Measurements from ENCODE around the gene TIMP4. TPM values are rescaled to one million over a fixed set of nuclear protein-coding genes. Genes with fewer than 3 reads are reported as not detected.

Gene TIMP4
- total RNA-seq, 1 experiment from 2014 or later: not detected

DNA sequence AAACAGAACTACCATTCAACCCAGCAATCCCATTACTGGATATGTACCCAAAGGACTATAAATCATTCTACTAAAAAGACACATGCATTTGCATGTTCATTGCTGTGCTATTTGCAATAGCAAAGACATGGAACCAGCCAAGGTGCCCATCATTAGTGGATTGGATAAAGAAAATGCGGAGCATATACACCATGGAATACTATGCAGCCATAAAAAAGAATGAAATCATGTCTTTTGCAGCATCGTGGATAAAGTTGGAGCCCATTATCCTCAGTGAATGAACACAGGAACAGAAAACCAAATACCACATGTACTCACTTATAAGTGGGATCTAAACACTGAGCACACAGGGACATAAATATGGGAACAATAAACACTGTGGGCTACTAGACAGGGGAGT, 43.1 kb upstream of the TIMP4 start:
- in situ Hi-C loops (cut with HindIII; ENCODE audit: low pct_unique_long_range_greater_than_20kb, low sequenced_read_pairs): no loop called here
- no peak overlapping the region for H3K27ac ChIP-seq (ENCODE audit: low read length)

DNA sequence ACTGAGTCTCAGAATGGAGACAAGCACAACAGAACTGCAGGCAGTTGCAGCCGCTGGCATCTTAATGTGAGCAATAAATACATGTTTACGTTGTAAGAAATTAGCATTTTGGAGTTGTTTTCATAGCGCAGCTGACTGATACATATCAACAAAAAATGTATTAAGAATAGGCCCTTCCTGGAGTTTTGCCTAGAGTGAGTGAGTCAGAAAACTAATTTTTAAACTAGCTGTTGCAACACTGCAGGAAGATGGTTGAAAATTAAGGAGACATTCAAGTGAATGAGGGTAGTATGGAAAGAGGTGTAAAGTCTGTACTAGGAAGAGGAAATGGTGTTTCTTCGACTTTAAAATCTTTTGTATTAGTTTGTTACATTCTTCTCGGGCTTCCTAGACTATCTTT, 39.6 kb upstream of the TIMP4 start:
- no TSS peak for BruUV-seq (replicated peaks)
- DNase-seq (ENCODE audit: low read depth, low spot score) (no peak), ATAC-seq (no peak)
- Histone ChIP-seq H3K36me3 (ENCODE audit: control insufficient read depth, insufficient read depth, low read length) (no peaks in the 10 kb centered on the region), H3K4me3 (ENCODE audit: low read depth in 2 of 2, low read length in 2 of 2) (no peak overlapping the region), H3K4me1 (ENCODE audit: control insufficient read depth, insufficient read depth, low read length) (peaks cover 30% of the 10 kb centered on the region), H3K9me3 (ENCODE audit: control insufficient read depth, insufficient read depth, low read depth, low read length) (no peaks in the 10 kb centered on the region), H3K27me3 (ENCODE audit: control insufficient read depth, insufficient read depth, low read length) (no peaks in the 10 kb centered on the region), H3K27ac (ENCODE audit: low read length) (peak overlapping the region; percentile 86; the same call in 1 of the 2 replicates)
- CTCF ChIA-PET: no interaction called here
- POLR2A ChIA-PET: no interaction called here
- in situ Hi-C loops (cut with HindIII; ENCODE audit: low pct_unique_long_range_greater_than_20kb, low sequenced_read_pairs): no loop called here
- intact Hi-C loops (cut with micrococcal nuclease; ENCODE audit: unreplicated experiment): loop anchor here (10.0 kb wide), 1 partner anchor 86 kb away; the partner anchor contains the start of gene PPARG
- TF ChIP-seq POLR2AphosphoS5 (IDR thresholded peaks at IDR 0.05; ENCODE audit: low read depth, low read length) (no peak), TCF7L2 (IDR thresholded peaks at IDR 0.05; ENCODE audit: low read depth, low read length) (no peak)
- TF ChIP-seq, protein P1, sequence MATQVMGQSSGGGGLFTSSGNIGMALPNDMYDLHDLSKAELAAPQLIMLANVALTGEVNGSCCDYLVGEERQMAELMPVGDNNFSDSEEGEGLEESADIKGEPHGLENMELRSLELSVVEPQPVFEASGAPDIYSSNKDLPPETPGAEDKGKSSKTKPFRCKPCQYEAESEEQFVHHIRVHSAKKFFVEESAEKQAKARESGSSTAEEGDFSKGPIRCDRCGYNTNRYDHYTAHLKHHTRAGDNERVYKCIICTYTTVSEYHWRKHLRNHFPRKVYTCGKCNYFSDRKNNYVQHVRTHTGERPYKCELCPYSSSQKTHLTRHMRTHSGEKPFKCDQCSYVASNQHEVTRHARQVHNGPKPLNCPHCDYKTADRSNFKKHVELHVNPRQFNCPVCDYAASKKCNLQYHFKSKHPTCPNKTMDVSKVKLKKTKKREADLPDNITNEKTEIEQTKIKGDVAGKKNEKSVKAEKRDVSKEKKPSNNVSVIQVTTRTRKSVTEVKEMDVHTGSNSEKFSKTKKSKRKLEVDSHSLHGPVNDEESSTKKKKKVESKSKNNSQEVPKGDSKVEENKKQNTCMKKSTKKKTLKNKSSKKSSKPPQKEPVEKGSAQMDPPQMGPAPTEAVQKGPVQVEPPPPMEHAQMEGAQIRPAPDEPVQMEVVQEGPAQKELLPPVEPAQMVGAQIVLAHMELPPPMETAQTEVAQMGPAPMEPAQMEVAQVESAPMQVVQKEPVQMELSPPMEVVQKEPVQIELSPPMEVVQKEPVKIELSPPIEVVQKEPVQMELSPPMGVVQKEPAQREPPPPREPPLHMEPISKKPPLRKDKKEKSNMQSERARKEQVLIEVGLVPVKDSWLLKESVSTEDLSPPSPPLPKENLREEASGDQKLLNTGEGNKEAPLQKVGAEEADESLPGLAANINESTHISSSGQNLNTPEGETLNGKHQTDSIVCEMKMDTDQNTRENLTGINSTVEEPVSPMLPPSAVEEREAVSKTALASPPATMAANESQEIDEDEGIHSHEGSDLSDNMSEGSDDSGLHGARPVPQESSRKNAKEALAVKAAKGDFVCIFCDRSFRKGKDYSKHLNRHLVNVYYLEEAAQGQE (IDR thresholded peaks at IDR 0.05; ENCODE audit: insufficient read depth in 1 of 2, low read depth in 2 of 2, low read length in 1 of 2): no peak
- TF ChIP-seq, protein P2, sequence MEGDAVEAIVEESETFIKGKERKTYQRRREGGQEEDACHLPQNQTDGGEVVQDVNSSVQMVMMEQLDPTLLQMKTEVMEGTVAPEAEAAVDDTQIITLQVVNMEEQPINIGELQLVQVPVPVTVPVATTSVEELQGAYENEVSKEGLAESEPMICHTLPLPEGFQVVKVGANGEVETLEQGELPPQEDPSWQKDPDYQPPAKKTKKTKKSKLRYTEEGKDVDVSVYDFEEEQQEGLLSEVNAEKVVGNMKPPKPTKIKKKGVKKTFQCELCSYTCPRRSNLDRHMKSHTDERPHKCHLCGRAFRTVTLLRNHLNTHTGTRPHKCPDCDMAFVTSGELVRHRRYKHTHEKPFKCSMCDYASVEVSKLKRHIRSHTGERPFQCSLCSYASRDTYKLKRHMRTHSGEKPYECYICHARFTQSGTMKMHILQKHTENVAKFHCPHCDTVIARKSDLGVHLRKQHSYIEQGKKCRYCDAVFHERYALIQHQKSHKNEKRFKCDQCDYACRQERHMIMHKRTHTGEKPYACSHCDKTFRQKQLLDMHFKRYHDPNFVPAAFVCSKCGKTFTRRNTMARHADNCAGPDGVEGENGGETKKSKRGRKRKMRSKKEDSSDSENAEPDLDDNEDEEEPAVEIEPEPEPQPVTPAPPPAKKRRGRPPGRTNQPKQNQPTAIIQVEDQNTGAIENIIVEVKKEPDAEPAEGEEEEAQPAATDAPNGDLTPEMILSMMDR (IDR thresholded peaks at IDR 0.05): no peak

More for the DNA sequence above, 43.1 kb upstream of the TIMP4 start:
- Histone ChIP-seq H3K9me3 (ENCODE audit: control insufficient read depth, insufficient read depth, low read depth, low read length) (no peaks in the 10 kb centered on the region), H3K36me3 (ENCODE audit: control insufficient read depth, insufficient read depth, low read length) (no peaks in the 10 kb centered on the region), H3K27me3 (ENCODE audit: control insufficient read depth, insufficient read depth, low read length) (no peaks in the 10 kb centered on the region), H3K4me1 (ENCODE audit: control insufficient read depth, insufficient read depth, low read length) (peaks cover 7% of the 10 kb centered on the region; the same call in 1 of the 2 replicates), H3K4me3 (ENCODE audit: low read depth in 2 of 2, low read length in 2 of 2) (no peak overlapping the region)
- TF ChIP-seq TCF7L2 (IDR thresholded peaks at IDR 0.05; ENCODE audit: low read depth, low read length): no peak
- no peak for TF ChIP-seq POLR2AphosphoS5 (IDR thresholded peaks at IDR 0.05; ENCODE audit: low read depth, low read length)
- TF ChIP-seq SIN3A (IDR thresholded peaks at IDR 0.05; ENCODE audit: borderline replicate concordance, insufficient read depth, low read depth, low read length): no peak
- TF ChIP-seq, protein P1 (IDR thresholded peaks at IDR 0.05; ENCODE audit: insufficient read depth in 1 of 2, low read depth in 2 of 2, low read length in 1 of 2): no peak
- BruUV-seq (replicated peaks): no TSS peak
- POLR2A ChIA-PET: no interaction called here
- ATAC-seq (no peak), DNase-seq (ENCODE audit: low read depth, low spot score) (no peak)
- CTCF ChIA-PET: no interaction called here
- intact Hi-C loops (cut with micrococcal nuclease; ENCODE audit: unreplicated experiment): no loop called here

Data from Panc1 (cell line).